Endothelial cell of umbilical vein (primary cell): ENCODE results near the gene CCDC61. TPM values are rescaled to one million over a fixed set of nuclear protein-coding genes. Genes with fewer than 3 reads are reported as not detected.

Experiments
- BruUV-seq: library from RNA; stranded (reverse); fragments of 400-500 nt; replicated peaks from 2 replicates; lab custom pipeline; 2021; lab: Mats Ljungman, UMichigan
- CTCF ChIA-PET: fragments of 300-600, 350-600 bp; sonication (Branson Sonifier 250); formaldehyde crosslinking; loops from one replicate; lab custom pipeline; 2021; ENCODE audit warnings: antibody characterized with exemption, inconsistent platforms; lab: Charles Lee
- POLR2A ChIA-PET: fragments of 300-600, 350-600 bp; sonication (Branson Sonifier 250); formaldehyde crosslinking; loops from one replicate; lab custom pipeline; 2021; ENCODE audit warnings: antibody characterized with exemption, inconsistent platforms; lab: Charles Lee
- DNase-seq: peaks from one replicate; pipeline ENCODE4 v3.0.0-alpha.2; 2011; ENCODE audit warnings: low read depth, low spot score
- FAIRE-seq: peaks from 2 replicates; lab custom pipeline; 2011; peaks lifted over from hg19 to GRCh38; lab: Jason Lieb, UNC
- H2AFZ ChIP-seq: 2 replicates; pipeline ENCODE4 v1.6.0; 2012; ENCODE audit warnings: low read depth, low read length, control low read depth, inconsistent platforms
- H3K27ac ChIP-seq: 2 replicates; pipeline ENCODE4 v1.5.1; 2011; ENCODE audit warnings: low read depth, mild to moderate bottlenecking, control low read depth, low read length, moderate library complexity; ENCODE audit not compliant: insufficient read depth
- H3K27me3 ChIP-seq, 2 experiments: 2 replicates each; pipeline versions ENCODE4 v1.6.0 to v1.6.1; 2011; ENCODE audit warnings: low read length in 2 of 2, mixed read lengths in 1 of 2; ENCODE audit not compliant: control insufficient read depth in 2 of 2, insufficient read depth in 2 of 2
- H3K36me3 ChIP-seq, 2 experiments: 2 replicates in 1 of 2; 3 replicates in 1 of 2; pipeline ENCODE4 v1.5.1; 2011; ENCODE audit warnings: low read length in 2 of 2, mild to moderate bottlenecking in 1 of 2, moderate library complexity in 1 of 2; ENCODE audit not compliant: control insufficient read depth in 2 of 2, insufficient read depth in 2 of 2; ENCODE audit errors: extremely low read depth in 1 of 2
- H3K4me1 ChIP-seq: 3 replicates; pipeline ENCODE4 v1.5.1; 2011; ENCODE audit warnings: mild to moderate bottlenecking, low read length; ENCODE audit not compliant: control insufficient read depth, insufficient read depth; ENCODE audit errors: extremely low read depth
- H3K4me2 ChIP-seq: 2 replicates; pipeline ENCODE4 v1.6.1; 2011; ENCODE audit warnings: low read length, control low read depth, mixed read lengths; ENCODE audit not compliant: insufficient read depth
- H3K4me3 ChIP-seq, 3 experiments: fragments of 200-600 bp in 1 of 3; sonication (generic), shearing (Covaris generic) in 1 of 3; replicated peaks in 1 of 3; 2 replicates each; pipeline ENCODE4 v1.5.1; 2011 to 2016; ENCODE audit warnings: control low read depth in 3 of 3, low read length in 3 of 3, mild to moderate bottlenecking in 2 of 3, inconsistent platforms in 1 of 3, low read depth in 1 of 3, moderate library complexity in 1 of 3; ENCODE audit not compliant: insufficient read depth in 1 of 3
- H3K79me2 ChIP-seq: 2 replicates; pipeline ENCODE4 v1.6.0; 2012; ENCODE audit warnings: low read length, inconsistent platforms; ENCODE audit not compliant: control insufficient read depth, insufficient read depth
- H3K9ac ChIP-seq: replicated peaks from 2 replicates; pipeline ENCODE3; 2011; ENCODE audit warnings: low read length, control low read depth; ENCODE audit not compliant: insufficient read depth; ENCODE audit errors: extremely low read depth
- H3K9me1 ChIP-seq: replicated peaks from 3 replicates; pipeline ENCODE4 v1.6.0; 2011; ENCODE audit warnings: mild to moderate bottlenecking, low read length; ENCODE audit not compliant: control insufficient read depth, insufficient read depth; ENCODE audit errors: extremely low read depth
- H3K9me3 ChIP-seq: replicated peaks from 2 replicates; pipeline ENCODE4 v1.5.1; 2012; ENCODE audit warnings: low read length, inconsistent platforms; ENCODE audit not compliant: control insufficient read depth, insufficient read depth
- H4K20me1 ChIP-seq: replicated peaks from 2 replicates; pipeline ENCODE3; 2011; ENCODE audit warnings: mild to moderate bottlenecking, low read length; ENCODE audit not compliant: control insufficient read depth, insufficient read depth; ENCODE audit errors: extremely low read depth
- EZH2 ChIP-seq: IDR thresholded peaks from 2 replicates; pipeline ENCODE4 v1.6.1; 2012; ENCODE audit warnings: borderline replicate concordance, low read depth, mild to moderate bottlenecking, moderate library complexity, low read length, inconsistent platforms; ENCODE audit not compliant: severe bottlenecking
- FOS ChIP-seq: IDR thresholded peaks from 2 replicates; pipeline ENCODE4 v1.6.1; 2011; ENCODE audit warnings: mild to moderate bottlenecking, low read length, moderate library complexity, borderline replicate concordance; ENCODE audit not compliant: insufficient read depth
- GATA2 ChIP-seq: IDR thresholded peaks from 2 replicates; pipeline ENCODE4 v1.7.0; 2011; ENCODE audit warnings: low read depth, mild to moderate bottlenecking, moderate library complexity, mixed read lengths, low read length; ENCODE audit not compliant: insufficient read length, insufficient read depth
- JUN ChIP-seq: IDR thresholded peaks from 2 replicates; pipeline ENCODE4 v1.6.1; 2011; ENCODE audit warnings: borderline replicate concordance, low read depth; ENCODE audit not compliant: insufficient read length, insufficient read depth
- MYC ChIP-seq: IDR thresholded peaks from one replicate; pipeline ENCODE4 v1.6.1; 2011; ENCODE audit warnings: mild to moderate bottlenecking, low read depth, low read length
- POLR2A ChIP-seq: IDR thresholded peaks from 2 replicates; pipeline ENCODE4 v1.6.1; 2012; ENCODE audit warnings: low read depth, mild to moderate bottlenecking, control low read depth, low read length
- POLR2AphosphoS5 ChIP-seq: IDR thresholded peaks from 2 replicates; pipeline ENCODE4 v1.6.1; 2012; ENCODE audit warnings: low read depth, mild to moderate bottlenecking, control low read depth, low read length, moderate library complexity; ENCODE audit not compliant: insufficient read depth
- dilution Hi-C: fragments of 300-500 bp; cut with MboI; formaldehyde crosslinking; loops from one replicate; pipeline ENCODE4 v1.15.0; 2019; ENCODE audit warnings: low sequenced_read_pairs; ENCODE audit not compliant: extremely low pct_ligation_motif_present
- intact Hi-C: fragments of 100-400 bp; cut with micrococcal nuclease; formaldehyde crosslinking; loops from one replicate; pipeline ENCODE4 v1.10.0; 2022
- polyA plus RNA-seq, 4 experiments: library from polyadenylated mRNA; depleted of rRNA in 3 of 4; stranded (reverse) in 3 of 4; unstranded in 1 of 4; fragments of >200 nt; gene quantifications; 2 replicates each; pipeline versions ENCODE4 v1.2.1 to v1.2.3, GENCODE V29; 2011 to 2012; ENCODE audit warnings: missing spikeins in 1 of 4
- total RNA-seq: library from RNA; stranded (reverse); gene quantifications from 2 replicates; pipeline ENCODE4 v1.2.3, GENCODE V29; 2021
- TF ChIP-seq, protein P1 (sequence below): IDR thresholded peaks from 2 replicates; pipeline ENCODE4 v1.6.1; 2011; ENCODE audit not compliant: insufficient read depth, insufficient read length
- TF ChIP-seq, protein P2 (sequence below), 2 donors: IDR thresholded peaks; 1 replicate in 1 of 2; 2 replicates in 1 of 2; pipeline ENCODE4 v1.5.1; 2011; ENCODE audit warnings: low read length in 2 of 2, mild to moderate bottlenecking in 2 of 2, moderate library complexity in 2 of 2, control low read depth in 1 of 2, inconsistent platforms in 1 of 2, low read depth in 1 of 2; ENCODE audit not compliant: insufficient read depth in 1 of 2; ENCODE audit errors: extremely low read depth in 1 of 2

The CCDC61 gene
- total and polyA plus RNA-seq, 2 donors (not counting 3 experiments of a cell fraction or from before 2014, with no cell fraction given): 10.3 to 20.1 TPM

DNA sequence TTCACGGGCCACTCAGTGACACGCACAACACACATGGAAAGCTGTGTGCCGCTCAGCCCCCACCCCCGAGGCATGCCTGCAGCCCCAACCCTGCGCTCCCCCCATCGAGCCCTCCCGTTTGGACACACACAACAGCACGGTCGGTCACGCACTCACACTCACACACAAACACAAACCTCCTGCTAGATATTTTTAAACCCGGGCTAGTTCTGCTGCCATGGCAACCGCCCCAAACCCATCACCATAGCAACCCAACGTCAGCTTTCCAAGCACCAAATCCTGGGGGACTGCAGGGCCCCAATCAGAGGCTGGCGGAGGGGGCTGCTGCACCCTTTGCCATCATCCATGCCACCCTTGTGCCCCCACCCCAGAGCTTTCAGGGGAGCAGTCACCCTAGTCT is 19.1 kb upstream of the CCDC61 start:
- no peak for DNase-seq
- POLR2A ChIA-PET: no interaction called here
- dilution Hi-C loops (no loop called here), intact Hi-C loops (no loop called here)
- H3K27me3 ChIP-seq: peaks cover 2 to 4% of the 10 kb centered on the region in 2 experiments
- no peak overlapping the region for H3K4me3 ChIP-seq
- CTCF ChIA-PET: no interaction called here
- no peaks in the 10 kb centered on the region for H4K20me1 ChIP-seq
- H3K9me3 ChIP-seq: no peaks in the 10 kb centered on the region
- no TSS peak for BruUV-seq
- no peak for FAIRE-seq
- peaks cover 9% of the 10 kb centered on the region for H3K79me2 ChIP-seq
- H3K27ac ChIP-seq: no peak overlapping the region
- no peak overlapping the region for H3K9ac ChIP-seq
- H2AFZ ChIP-seq: no peak overlapping the region
- peaks cover 15% of the 10 kb centered on the region for H3K4me1 ChIP-seq
- H3K4me2 ChIP-seq: no peak overlapping the region
- no peaks in the 10 kb centered on the region for H3K9me1 ChIP-seq
- TF ChIP-seq, protein P1, sequence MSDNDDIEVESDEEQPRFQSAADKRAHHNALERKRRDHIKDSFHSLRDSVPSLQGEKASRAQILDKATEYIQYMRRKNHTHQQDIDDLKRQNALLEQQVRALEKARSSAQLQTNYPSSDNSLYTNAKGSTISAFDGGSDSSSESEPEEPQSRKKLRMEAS: no peak
- TF ChIP-seq EZH2 (no peak), JUN (no peak), POLR2AphosphoS5 (no peak), POLR2A (no peak), MYC (no peak), GATA2 (no peak), FOS (no peak)
- TF ChIP-seq, protein P2, sequence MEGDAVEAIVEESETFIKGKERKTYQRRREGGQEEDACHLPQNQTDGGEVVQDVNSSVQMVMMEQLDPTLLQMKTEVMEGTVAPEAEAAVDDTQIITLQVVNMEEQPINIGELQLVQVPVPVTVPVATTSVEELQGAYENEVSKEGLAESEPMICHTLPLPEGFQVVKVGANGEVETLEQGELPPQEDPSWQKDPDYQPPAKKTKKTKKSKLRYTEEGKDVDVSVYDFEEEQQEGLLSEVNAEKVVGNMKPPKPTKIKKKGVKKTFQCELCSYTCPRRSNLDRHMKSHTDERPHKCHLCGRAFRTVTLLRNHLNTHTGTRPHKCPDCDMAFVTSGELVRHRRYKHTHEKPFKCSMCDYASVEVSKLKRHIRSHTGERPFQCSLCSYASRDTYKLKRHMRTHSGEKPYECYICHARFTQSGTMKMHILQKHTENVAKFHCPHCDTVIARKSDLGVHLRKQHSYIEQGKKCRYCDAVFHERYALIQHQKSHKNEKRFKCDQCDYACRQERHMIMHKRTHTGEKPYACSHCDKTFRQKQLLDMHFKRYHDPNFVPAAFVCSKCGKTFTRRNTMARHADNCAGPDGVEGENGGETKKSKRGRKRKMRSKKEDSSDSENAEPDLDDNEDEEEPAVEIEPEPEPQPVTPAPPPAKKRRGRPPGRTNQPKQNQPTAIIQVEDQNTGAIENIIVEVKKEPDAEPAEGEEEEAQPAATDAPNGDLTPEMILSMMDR (IDR thresholded peaks at IDR 0.05; ENCODE audit: extremely low read depth in 1 of 2, insufficient read depth in 1 of 2, low read depth in 1 of 2, low read length in 2 of 2): no peak
- no peaks in the 10 kb centered on the region for H3K36me3 ChIP-seq
